ENCODE data around the gene TMEM184B. TPM values are rescaled to one million over a fixed set of nuclear protein-coding genes. Genes with fewer than 3 reads are reported as not detected.
A peak's percentile ranks its signal among the peaks of the same experiment; 100 is the strongest.

TMEM184B gene
- total RNA-seq, 4 donors from 2014 or later = 39.1 to 56.1 (median 51.4) TPM

- no peak overlapping the region for H3K4me3 ChIP-seq
- TF ChIP-seq POLR2A (IDR thresholded peaks at IDR 0.05) (no peak), CTCF (IDR thresholded peaks at IDR 0.05) (no peak)
- no peak for DNase-seq
- H3K4me1 ChIP-seq = peaks cover 4 to 85% (median 23%) of the 10 kb centered on the region in 4 donors
- H3K27ac ChIP-seq = peak overlapping the region; percentile 34 to 98 (median 72)
- no peaks in the 10 kb centered on the region for H3K27me3 ChIP-seq
- no peaks in the 10 kb centered on the region for H3K9me3 ChIP-seq
- H3K36me3 ChIP-seq = peaks cover 0 to 6% (median 0%) of the 10 kb centered on the region in 3 donors
Measured at GRCh38 chr22:38309614-38310517, 37.1 kb upstream of the TMEM184B start.

- Histone ChIP-seq H3K27me3 (no peaks in the 10 kb centered on the region), H3K27ac (peak overlapping the region in 3 of 4 donors; percentile 51 to 98 (median 93)), H3K4me1 (peaks cover 4 to 85% (median 15%) of the 10 kb centered on the region in 4 donors), H3K4me3 (no peak overlapping the region), H3K9me3 (no peaks in the 10 kb centered on the region), H3K36me3 (peaks cover 0 to 11% (median 0%) of the 10 kb centered on the region in 3 donors)
- no peak for TF ChIP-seq POLR2A (IDR thresholded peaks at IDR 0.05)
- no peak for TF ChIP-seq CTCF (IDR thresholded peaks at IDR 0.05)
- DNase-seq = no peak
Measured at GRCh38 chr22:38308791-38309498, 36.1 kb upstream of the TMEM184B start.

GRCh38 chr22:38305471-38306448 is 33.0 kb upstream of the TMEM184B start:
- Histone ChIP-seq H3K27me3 (no peaks in the 10 kb centered on the region), H3K27ac (peak overlapping the region; percentile 16 to 68 (median 52)), H3K36me3 (peaks cover 0 to 34% (median 0%) of the 10 kb centered on the region in 3 donors), H3K4me3 (peak overlapping the region in 1 of 4 donors; percentile 8), H3K4me1 (peaks cover under 1 to 53% (median 7%) of the 10 kb centered on the region in 4 donors), H3K9me3 (no peaks in the 10 kb centered on the region)
- TF ChIP-seq POLR2A (IDR thresholded peaks at IDR 0.05) = no peak
- TF ChIP-seq CTCF (IDR thresholded peaks at IDR 0.05) = peak in 1 of 6 experiments; percentile 12
- peak in 2 of 3 donors; percentile 64 to 74 for DNase-seq

GRCh38 chr22:38304526-38304925 is 31.7 kb upstream of the TMEM184B start:
- Histone ChIP-seq H3K27me3 (no peaks in the 10 kb centered on the region), H3K4me1 (peaks cover 0 to 41% (median 7%) of the 10 kb centered on the region in 4 donors), H3K27ac (peak overlapping the region in 1 of 4 donors; percentile 15), H3K9me3 (no peaks in the 10 kb centered on the region), H3K4me3 (no peak overlapping the region), H3K36me3 (peaks cover 0 to 46% (median 0%) of the 10 kb centered on the region in 3 donors)
- no peak for TF ChIP-seq CTCF (IDR thresholded peaks at IDR 0.05)
- TF ChIP-seq POLR2A (IDR thresholded peaks at IDR 0.05) = no peak
- DNase-seq = no peak

- DNase-seq = no peak
- Histone ChIP-seq H3K4me1 (peaks cover 0 to 35% (median 7%) of the 10 kb centered on the region in 4 donors), H3K36me3 (peaks cover 0 to 52% (median 0%) of the 10 kb centered on the region in 3 donors), H3K9me3 (no peaks in the 10 kb centered on the region), H3K4me3 (no peak overlapping the region), H3K27me3 (no peaks in the 10 kb centered on the region), H3K27ac (peak overlapping the region in 2 of 4 donors; percentile 3 to 15)
- no peak for TF ChIP-seq CTCF (IDR thresholded peaks at IDR 0.05)
- TF ChIP-seq POLR2A (IDR thresholded peaks at IDR 0.05) = no peak
Measured at GRCh38 chr22:38303974-38304373, 31.2 kb upstream of the TMEM184B start.
